ENCODE measurements around the gene EFCAB6.

DNA sequence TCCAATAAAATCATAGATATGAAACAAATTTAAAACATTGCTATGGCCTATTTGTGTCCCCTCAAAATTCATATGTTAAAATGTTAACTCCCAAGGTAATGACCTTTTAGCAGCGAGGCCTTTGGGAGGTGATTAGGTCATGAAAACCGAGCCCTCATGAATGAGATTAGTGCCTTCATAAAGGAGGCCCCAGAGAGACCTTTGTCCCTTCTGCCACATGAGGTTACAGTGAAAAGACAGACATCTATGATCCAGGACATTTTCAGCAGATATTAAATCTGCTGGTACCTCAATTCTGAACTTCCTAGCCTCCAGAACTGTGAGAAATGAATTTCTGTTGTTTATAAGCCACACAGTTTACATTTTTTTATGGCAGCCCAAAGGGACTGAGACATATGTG, 228.6 kb downstream of the EFCAB6 start:
- TF ChIP-seq, protein P1, sequence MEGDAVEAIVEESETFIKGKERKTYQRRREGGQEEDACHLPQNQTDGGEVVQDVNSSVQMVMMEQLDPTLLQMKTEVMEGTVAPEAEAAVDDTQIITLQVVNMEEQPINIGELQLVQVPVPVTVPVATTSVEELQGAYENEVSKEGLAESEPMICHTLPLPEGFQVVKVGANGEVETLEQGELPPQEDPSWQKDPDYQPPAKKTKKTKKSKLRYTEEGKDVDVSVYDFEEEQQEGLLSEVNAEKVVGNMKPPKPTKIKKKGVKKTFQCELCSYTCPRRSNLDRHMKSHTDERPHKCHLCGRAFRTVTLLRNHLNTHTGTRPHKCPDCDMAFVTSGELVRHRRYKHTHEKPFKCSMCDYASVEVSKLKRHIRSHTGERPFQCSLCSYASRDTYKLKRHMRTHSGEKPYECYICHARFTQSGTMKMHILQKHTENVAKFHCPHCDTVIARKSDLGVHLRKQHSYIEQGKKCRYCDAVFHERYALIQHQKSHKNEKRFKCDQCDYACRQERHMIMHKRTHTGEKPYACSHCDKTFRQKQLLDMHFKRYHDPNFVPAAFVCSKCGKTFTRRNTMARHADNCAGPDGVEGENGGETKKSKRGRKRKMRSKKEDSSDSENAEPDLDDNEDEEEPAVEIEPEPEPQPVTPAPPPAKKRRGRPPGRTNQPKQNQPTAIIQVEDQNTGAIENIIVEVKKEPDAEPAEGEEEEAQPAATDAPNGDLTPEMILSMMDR (IDR thresholded peaks at IDR 0.05): no peak
- TF ChIP-seq POLR2A (IDR thresholded peaks at IDR 0.05): no peak

All from breast epithelium (tissue), 3 donors.